ENCODE results near the gene PUSL1.

Gene PUSL1

DNA sequence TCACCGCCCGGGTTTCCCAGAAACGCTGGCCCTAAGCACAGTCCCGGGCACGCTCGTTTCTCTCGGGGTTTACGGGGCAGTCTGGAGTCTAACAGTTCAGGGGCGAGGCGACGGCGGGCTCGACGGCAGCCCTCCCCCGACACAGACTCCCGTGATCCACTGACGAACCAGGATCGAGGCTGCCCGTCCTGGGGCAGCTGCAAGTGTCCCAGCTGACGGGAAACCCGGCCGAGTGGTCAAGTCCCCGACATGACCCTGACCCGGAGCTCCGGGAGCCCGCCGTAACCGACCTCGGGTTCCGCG is 35.2 kb upstream of the PUSL1 start:
- H3K27ac ChIP-seq, result peak overlapping the region; percentile 98
- TF ChIP-seq, protein P1, sequence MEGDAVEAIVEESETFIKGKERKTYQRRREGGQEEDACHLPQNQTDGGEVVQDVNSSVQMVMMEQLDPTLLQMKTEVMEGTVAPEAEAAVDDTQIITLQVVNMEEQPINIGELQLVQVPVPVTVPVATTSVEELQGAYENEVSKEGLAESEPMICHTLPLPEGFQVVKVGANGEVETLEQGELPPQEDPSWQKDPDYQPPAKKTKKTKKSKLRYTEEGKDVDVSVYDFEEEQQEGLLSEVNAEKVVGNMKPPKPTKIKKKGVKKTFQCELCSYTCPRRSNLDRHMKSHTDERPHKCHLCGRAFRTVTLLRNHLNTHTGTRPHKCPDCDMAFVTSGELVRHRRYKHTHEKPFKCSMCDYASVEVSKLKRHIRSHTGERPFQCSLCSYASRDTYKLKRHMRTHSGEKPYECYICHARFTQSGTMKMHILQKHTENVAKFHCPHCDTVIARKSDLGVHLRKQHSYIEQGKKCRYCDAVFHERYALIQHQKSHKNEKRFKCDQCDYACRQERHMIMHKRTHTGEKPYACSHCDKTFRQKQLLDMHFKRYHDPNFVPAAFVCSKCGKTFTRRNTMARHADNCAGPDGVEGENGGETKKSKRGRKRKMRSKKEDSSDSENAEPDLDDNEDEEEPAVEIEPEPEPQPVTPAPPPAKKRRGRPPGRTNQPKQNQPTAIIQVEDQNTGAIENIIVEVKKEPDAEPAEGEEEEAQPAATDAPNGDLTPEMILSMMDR (conservative IDR thresholded peaks at IDR 0.05), result no peak

DNA sequence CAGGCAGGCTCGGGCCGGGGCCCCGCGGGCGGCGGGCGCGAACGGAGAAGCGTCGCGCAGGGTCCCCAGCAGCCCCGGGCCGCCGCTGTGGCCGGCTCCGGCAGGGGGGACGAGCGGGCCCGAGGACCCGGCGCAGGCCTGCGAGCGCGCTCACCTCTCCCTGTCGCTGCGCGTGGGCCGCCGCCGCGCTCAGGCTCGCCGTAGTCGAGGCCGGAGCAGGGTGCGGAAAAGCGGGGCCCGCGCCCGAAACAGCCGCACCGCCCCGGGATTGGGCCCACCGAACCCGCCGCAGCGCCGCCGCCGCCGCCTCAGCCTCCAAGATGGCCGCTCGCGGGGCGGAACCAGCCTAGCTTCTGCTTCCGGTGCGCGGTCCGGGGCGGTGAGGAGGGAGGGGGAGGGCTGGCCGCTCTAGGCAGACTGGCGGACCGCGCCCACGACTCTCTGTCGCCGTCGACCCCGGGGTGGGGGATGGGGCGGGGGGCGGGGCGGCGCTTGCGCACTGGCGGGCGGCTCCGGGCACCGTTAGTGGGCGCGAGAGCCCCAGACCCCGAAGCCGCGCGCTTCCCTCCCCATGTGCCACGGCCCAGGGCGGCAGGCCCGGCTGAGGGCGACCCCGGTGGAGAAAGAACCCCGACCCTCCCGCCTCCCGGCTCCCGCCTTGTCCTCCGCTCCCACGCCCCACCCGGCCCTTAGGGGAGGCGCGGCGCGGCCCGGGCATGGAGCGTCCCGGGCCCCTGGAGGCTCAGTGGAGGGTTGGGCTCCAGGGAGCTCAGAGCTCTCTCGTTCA is 34.7 kb upstream of the PUSL1 start, which contains the start of gene UBE2J2:
TSS of gene UBE2J2 (minus strand) at position 343 of the 787 bp plus-strand sequence. CDS start 5,862 bp downstream, outside the sequence.
- H3K27ac ChIP-seq, result peak within 1 kb of the TSS; percentile 98
- TF ChIP-seq, protein P1 (conservative IDR thresholded peaks at IDR 0.05), result no peak

DNA sequence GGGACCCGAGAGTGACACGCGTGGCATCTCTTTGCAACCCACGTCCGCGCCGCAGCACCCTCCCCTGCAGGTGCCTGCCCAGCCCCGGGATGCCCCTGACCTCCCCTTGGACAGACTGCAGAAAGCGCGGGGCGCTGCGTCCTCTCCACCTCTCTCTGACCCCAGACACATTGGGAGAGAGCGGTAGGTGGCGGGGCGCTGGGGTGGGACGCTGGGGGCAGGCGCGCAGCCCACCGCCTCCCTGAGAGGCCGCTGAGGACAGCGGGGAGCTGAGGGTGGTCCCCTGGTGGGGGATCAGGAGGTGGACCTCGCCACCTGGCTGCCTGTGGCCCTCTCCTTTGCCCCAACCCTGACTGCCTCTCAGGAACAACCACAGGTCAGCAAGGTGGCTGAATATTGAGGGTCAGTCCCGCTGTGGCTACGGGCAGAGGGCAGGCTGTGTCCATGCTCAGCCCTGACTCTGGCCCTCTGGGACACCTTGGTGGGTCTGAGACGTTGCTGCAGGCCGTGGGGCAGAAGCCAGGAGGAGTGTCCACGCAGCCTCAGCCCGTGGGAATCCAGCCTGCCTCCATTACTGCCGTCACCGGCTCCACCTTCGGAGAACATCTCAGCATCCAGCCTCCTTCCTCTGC is 34.0 kb upstream of the PUSL1 start:
- TF ChIP-seq, protein P1 (conservative IDR thresholded peaks at IDR 0.05), result no peak
- H3K27ac ChIP-seq, result peak overlapping the region; percentile 98

DNA sequence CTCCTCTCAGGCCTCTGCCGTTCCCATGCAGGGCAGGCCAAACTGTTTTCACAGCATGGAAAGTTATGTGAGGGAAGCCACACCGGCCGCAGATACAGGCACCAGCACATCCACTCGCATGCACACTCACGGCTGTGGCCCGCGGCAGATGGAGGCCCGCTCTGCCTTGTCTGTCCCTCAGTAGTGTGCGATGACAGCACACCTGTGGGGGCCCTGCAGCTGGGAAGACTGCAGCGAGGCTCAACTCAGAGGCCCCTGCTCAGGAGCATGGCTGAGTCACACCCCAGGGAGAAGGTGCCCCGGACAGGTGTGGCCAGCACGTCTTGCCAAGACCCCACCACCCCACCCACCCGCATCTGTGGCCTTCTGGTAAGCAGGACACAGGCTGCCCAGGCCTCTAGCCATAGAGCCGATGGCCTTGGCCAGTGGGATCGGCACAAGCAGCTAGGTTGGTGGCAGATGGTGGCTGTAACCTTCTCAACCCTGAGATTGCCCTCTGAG is 33.4 kb upstream of the PUSL1 start:
- peak overlapping the region; percentile 98; the same call in 1 of the 2 replicates for H3K27ac ChIP-seq
- TF ChIP-seq, protein P1 (conservative IDR thresholded peaks at IDR 0.05), result no peak

DNA sequence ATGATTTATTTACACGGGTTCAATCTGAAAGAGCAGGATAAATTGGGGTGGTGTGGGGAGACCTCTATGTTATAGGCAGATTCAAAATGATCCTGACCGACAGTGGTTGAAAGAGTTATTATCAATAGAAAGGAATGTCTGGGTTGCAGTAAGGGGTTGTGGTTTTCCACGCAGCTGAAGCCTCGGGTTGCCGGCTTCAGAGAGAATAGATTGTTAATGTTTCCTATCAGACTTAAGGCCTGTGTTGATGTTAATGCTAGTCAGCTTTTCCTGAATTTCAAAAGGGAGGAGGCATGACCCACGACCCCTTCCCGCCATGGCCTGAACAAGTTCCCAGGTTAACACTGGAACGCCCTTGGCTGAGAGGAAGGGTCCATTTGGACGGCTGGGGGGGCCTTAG is 32.6 kb upstream of the PUSL1 start:
- TF ChIP-seq, protein P1 (conservative IDR thresholded peaks at IDR 0.05), result no peak
- H3K27ac ChIP-seq, result no peak overlapping the region

DNA sequence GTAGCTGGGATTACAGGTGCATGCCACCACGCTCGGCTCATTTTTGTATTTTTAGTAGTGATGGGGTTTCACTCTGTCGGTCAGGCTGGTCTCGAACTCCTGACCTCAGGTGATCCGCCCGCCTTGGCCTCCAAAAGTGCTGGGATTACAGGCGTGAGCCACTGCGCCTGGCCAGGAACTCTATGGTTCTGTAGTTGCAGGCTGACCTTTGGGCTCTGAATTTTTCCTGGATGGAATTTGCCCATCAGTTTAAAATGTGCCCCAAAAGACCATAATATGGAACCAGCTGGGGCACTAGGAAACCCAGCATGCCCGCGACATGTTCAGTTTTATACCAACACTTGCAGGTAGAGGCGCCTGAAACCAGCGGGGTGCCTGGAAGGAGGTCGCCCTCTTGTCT is 29.8 kb upstream of the PUSL1 start:
- TF ChIP-seq, protein P1 (conservative IDR thresholded peaks at IDR 0.05), result no peak
- H3K27ac ChIP-seq, result no peak overlapping the region

DNA sequence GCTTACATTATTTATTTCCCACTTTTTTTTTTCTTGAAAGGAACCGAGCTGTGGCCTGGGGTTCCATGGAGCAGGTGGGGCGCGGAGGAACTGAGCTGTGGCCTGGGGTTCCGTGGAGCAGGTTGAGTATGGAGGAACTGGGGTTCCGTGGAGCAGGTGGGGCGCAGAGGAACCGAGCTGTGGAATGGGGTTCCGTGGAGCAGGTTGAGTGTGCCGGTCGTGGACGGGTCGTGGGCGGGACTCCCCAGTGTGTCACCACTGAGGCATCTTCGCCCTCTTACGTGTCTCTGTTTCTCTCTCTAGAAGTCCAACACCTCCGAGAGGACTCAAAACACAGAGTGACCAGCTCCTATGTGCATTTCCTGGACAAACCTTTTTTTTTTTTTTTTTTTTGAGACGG is 29.4 kb upstream of the PUSL1 start:
- TF ChIP-seq, protein P1 (conservative IDR thresholded peaks at IDR 0.05), result no peak
- H3K27ac ChIP-seq, result no peak overlapping the region
